Measurements from ENCODE around the gene C19orf73.
A peak's percentile ranks its signal among the peaks of the same experiment; 100 is the strongest.
"Not testable (repeated sequence)": the region's sequence is repeated elsewhere in the genome, so short reads cannot be mapped to it uniquely, and the experiment has no call there.

Gene C19orf73

DNA sequence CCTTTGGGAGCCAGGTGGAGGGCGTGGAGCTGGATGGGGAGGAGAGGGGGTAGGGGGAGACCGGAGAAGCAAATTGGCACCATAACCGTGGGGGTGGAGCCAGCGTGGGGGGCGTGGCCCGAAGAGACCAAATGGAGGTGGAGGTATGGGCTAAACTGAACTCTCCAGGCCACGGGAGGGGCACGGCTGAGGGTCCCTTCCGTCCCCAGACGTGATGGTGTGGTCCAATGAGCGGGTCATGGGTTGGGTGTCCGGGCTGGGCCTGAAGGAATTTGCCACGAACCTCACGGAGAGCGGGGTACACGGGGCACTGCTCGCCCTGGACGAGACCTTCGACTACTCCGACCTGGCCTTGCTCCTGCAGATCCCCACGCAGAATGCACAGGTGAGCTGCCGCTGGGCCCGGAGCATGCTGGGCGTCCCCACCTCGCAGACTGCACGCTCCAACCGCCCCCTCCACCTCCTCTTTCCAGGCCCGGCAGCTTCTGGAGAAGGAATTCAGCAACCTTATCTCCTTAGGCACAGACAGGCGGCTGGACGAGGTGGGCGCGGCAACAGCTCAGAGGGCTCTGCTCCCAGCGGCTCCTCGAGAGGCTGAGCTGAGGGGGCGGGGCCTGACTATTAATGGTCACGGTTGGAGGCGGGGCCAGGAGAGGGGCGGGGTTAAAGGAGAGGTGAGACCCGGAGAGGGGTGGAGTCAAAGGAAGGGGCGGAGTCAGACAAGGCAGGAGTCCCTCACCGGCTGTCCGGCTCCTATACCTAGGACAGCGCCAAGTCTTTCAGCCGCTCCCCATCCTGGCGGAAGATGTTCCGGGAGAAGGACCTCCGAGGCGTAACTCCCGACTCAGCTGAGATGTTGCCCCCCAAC is 30.1 kb upstream of the C19orf73 start:
- peak; percentile 77 for DNase-seq (ENCODE audit: low read depth)

DNA sequence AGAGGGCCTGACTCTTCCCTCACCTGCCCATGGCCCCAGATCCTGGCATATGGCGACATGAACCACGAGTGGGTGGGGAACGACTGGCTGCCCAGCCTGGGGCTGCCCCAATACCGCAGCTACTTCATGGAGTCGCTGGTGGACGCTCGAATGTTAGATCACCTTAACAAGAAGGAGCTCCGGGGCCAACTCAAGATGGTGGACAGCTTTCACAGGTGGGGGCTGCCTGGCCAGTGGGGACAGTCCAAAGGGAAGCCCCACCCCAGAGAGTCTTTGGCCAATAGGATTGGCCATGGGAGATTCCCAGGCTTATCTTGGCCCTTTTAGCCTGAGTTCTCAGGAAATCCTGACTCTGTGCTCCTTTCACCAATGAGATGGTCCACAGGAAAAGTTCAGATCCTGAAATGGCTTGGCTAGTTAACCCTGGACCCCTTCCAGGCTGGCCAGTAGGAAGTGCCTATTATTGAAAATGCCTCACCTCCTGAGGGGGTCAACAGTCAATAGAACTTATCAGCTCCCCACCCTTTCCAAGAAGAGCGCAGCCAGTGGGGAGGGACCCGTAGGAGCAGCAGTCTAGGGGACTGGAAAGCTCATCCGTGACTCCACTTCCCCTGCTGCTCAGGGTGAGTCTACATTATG is 29.2 kb upstream of the C19orf73 start:
- DNase-seq (ENCODE audit: low read depth) = no peak

DNA sequence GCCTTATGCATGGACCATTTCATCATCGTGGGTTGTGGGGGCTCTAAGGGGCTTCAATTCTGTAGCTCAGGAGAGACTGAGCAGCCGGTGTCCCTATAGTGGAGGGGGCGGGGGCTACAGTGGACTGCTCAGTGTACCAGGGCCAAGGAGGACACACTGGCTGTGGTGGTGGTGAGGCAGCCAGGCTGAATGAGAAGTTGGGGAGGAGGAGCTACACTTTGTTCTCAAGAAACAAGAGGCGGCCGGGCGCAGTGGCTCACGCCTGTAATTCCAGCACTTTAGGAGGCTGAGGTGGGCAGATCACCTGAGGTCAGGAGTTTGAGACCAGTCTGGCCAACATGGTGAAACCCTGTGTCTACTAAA is 27.4 kb upstream of the C19orf73 start:
- DNase-seq (ENCODE audit: low read depth) = not testable (repeated sequence)

- peak; percentile 82 for DNase-seq (ENCODE audit: low read depth)
Observed at GRCh38 chr19:49145573-49146407, 26.8 kb upstream of the C19orf73 start.

DNA sequence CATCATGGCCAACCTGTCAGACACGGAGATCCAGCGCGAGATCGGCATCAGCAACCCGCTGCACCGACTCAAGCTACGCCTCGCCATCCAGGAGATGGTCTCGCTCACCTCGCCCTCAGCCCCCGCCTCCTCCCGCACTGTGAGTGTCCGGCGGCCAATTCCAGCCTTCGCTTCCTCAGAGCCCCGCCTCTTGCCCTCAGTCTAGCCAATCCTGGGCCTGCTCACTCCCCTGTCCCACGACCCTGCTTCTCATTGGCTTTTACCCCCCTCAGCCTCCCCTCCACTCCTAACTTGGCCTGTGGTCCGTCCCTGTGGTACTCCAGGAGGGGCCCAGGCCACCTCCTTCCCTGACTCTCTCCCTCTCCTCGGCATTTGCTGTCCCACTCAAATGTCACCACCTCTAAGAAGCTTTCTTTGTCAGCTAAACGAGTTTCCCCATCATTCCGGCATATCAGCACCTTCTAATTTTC is 24.0 kb upstream of the C19orf73 start:
- DNase-seq (ENCODE audit: low read depth) = peak; percentile 76

DNA sequence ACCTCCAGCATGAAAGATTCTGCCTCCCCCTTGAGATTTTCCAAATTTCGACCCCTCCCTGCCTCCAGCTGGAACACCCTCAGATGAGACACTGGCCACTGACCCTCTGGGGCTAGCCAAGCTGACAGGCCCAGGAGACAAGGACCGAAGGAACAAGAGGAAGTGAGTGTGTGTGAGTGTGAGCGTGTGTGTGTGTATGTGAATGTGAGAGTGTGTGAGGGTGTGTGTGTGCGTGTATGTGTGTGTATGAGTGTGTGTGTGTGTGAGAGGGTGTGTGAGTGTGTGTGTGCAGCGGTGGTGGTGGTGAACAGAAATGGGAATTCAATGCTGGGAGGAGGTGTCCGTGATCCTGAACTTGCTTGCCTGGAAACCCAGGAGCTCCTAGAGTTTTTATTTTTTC is 22.4 kb upstream of the C19orf73 start:
- no peak for DNase-seq (ENCODE audit: low read depth)

DNA sequence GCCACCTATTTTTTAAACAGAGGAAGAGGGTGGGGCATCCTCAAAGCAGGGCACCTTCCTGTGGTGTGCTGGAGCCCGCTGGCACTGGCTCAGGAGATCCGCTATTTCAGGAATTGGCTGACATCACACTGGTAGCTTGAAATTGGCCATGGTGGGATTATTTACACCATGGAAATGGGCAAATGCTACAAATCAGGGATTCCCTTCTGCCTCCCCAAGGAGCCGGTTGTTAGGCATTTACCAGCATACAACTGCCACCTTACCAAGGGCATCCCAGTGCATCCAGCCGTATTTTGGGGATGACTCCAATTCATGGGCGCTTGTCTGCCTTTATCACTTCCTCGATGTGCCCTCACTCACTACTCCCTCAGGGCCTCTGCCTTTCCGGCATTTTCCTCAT is 22.0 kb upstream of the C19orf73 start:
- DNase-seq (ENCODE audit: low read depth) = no peak

GRCh38 chr19:49136771-49137171 is 17.8 kb upstream of the C19orf73 start:
- DNase-seq (ENCODE audit: low read depth) = no peak

- DNase-seq (ENCODE audit: low read depth) = no peak
Observed at GRCh38 chr19:49135686-49136085, 16.7 kb upstream of the C19orf73 start.

DNA sequence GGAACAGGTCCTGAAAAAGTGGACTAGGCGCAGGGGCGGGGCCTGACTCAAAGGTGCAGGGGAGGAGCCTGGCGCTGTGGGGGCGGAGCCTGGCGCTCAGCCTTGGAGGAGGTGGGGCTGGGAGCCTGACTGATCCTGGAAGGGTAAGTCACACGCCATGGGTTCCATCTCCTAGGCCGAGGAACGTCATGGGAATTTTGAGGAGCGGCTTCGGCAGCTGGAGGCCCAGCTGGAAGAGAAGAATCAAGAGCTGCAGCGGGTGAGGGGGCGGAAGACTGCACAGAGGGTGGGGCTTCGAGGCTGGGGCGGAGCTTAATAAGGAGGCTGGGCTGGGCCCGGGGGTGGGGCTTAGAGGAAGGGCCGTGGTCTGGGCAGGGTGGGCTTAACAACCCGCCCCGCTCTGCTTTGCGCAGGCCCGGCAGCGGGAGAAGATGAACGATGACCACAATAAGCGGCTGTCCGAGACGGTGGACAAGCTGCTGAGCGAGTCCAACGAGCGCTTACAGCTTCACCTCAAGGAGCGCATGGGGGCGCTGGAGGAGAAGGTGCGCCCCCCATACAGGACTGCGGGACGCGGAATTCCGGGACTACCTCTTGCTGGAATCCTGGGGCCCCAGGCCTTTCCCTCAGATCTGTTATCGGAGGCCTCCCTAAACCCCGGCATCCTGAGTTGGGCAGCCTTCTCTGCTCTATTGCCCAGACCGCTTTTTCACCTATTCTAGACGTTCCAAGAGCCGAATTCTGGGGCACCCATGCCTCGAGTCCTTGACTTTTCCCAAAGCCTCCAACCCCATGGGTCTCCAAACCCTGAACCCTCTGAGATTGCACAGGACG is 14.9 kb upstream of the C19orf73 start:
- DNase-seq (ENCODE audit: low read depth) = peak; percentile 55

- no peak for DNase-seq (ENCODE audit: low read depth)
Observed at GRCh38 chr19:49132974-49133609, 14.1 kb upstream of the C19orf73 start.

DNA sequence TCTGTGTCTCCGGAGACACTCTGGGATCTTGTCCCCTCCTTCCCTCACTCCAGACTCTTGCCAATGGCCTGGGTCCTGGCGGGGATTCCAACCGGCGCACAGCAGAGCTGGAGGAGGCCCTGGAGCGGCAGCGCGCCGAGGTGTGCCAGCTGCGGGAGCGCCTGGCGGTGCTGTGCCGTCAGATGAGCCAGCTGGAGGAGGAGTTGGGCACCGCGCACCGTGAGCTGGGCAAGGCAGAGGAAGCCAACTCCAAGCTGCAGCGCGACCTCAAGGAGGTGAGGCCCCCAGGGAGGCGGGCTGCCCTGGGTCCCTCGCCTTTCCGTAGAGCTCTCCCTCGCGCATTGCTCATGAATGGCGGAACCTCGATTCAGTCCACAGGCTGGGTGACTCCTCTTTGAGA is 11.4 kb upstream of the C19orf73 start:
- no peak for DNase-seq (ENCODE audit: low read depth)

GRCh38 chr19:49129238-49129583 is 10.3 kb upstream of the C19orf73 start:
- no peak for DNase-seq (ENCODE audit: low read depth)

- no peak for DNase-seq (ENCODE audit: low read depth)
Observed at GRCh38 chr19:49128545-49129237, 9.7 kb upstream of the C19orf73 start.

GRCh38 chr19:49127674-49128544 is 9.0 kb upstream of the C19orf73 start:
- DNase-seq (ENCODE audit: low read depth) = peak; percentile 95

- DNase-seq (ENCODE audit: low read depth) = not testable (repeated sequence)
Observed at GRCh38 chr19:49127225-49127624, 8.3 kb upstream of the C19orf73 start.

GRCh38 chr19:49126575-49126974 is 7.6 kb upstream of the C19orf73 start:
- DNase-seq (ENCODE audit: low read depth) = no peak

DNA sequence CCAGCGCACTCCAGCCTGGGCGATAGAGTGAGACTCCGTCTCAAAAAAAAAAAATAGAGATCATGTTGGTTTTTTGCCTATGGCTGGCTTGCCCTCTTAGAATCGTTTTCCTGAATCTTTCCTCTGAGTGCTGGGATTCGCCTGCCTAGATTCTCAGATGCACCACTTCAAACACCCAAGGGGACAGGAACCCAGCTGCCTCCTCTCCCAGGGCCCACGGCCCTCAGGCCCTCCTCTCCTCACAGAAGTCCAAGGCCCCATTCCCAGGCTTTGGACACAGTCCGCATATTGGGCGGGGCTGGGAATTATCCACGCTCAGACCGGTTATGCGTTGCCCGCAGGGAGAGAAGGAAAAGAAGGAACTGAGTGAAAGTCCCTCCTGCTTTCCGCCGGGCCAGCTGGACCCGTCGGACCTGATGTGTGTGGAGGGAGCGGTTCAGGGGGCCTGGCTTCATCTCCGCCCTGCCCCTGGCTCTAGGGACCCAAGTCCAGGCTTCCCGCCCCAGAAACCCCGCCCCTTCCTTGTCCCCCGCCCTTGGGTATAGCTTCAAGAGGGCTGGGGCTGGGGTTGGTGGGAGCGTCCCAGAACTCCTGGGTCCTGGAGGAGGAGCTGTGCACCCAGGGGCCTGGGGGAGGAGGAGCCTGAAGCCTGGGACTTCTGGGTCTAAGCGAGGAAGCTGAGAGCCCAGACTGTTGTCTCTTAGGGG is 6.2 kb upstream of the C19orf73 start:
- DNase-seq (ENCODE audit: low read depth) = no peak

DNA sequence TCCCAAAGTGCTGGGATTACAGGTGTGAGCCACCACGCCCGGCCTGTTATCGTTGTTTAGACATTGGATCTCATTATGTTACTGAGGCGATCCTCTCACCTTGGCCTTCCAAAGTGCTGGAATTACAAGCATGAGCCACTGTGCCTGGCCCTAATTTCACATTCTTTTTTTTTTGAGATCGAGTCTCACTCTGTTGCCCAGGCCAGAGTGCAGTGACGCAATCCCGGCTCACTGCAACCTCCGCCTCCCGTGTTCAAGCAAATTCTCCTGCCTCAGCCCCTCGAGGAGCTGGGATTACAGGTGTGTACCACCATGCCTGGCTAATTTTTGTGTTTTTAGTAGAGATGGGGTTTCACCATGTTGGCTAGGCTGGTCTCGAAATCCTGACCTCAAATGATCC is 4.3 kb upstream of the C19orf73 start:
- DNase-seq (ENCODE audit: low read depth) = not testable (repeated sequence)

All from activated T-cell treated with anti-CD3 and anti-CD28 coated beads for 48 hours (primary cell).